ENCODE results near the gene RRAD.
"Not testable (repeated sequence)": the region's sequence is repeated elsewhere in the genome, so short reads cannot be mapped to it uniquely, and the experiment has no call there.

Gene RRAD

DNA sequence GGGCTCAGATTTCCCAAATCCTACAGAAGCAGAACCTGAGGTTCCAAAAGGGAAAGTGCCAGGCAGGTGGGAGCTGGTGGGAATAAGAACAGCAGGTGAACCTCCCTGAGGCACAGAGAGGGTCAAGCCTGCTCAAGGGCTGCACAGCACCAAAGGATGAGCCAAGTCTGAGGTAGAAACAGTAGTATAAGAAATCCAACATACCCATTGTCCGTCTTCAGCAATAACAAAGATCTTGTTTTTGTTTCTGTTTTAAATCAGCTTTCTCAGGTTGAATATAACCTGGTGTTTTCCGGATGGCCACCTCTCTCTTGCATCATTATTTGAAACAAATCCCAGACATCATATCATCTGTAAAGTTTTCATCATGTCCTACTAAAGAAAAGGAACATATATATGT is 25.1 kb upstream of the RRAD start:
- no peak for DNase-seq

DNA sequence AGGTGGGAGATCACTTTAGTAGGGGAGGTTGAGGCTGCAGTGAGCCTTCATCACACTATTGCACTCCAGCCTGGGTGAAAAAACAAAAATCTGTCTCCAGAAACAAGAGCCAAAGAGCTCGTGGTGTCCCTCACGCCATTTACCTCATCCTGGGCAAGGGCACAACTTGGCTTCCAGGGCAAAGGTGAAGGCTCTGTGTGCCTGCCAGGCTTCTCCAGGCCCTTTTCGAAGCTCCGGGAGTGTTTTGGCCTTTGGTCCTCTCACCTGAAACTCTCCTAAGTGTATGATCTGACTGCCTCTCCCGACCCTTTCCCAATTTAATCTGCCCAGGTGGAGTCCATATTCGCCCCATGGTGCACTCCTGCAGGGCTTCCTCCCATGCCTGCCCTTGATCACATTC is 24.1 kb upstream of the RRAD start:
- no peak for DNase-seq

DNA sequence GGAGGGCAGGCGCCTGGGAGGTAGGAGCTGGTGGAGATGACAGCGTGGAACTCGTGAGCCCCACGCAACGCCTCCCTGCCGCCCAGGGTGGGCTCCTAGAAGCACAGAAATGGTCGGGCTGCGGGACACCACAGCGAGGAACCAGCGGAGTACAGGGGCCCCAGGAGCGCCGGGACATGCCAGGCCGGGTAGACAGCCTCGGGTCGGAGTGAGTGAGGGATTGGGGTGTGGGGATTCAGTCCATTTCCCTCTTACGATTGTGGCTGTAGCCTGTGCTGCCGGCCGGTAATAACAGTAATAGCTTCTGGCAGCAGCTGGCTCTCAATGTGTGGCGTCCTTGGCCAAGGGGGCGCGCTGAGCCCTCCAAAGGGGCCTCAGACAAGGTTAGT is 23.5 kb upstream of the RRAD start:
- DNase-seq = peak; percentile 71

DNA sequence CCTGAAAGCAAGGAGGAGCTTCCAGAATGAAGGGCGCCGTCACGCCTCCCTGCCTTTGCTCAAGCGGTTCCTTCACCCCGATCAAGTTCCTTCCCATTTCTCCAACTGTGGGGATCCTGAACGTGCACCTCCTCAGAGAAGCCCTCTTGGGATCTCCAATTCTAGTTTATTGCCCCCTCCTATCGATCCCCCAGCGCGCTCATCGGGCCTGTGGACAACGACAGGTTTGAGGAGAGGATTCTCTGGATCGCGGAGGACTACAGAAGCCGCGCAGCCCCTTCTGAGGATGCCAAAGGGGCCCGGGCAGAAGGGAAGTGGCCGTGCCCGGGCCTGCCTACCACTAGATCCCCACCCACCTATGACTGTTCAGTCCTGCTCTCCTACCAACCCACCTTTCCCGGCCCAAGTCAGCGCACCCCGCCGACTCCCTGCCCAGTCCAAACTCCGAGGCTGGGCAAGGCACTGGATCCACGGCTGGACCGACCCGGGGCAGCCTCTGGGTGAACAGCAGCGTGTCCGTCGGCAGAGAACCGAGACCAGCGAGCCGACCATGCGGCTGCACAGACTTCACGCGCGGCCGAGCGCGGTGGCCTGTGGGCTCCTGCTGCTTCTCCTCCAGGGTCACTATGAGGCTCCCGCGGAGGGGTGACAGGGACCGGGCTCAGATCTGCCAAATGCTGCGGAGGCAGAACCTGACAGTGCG is 22.9 kb upstream of the RRAD start:
- DNase-seq = peak; percentile 70

DNA sequence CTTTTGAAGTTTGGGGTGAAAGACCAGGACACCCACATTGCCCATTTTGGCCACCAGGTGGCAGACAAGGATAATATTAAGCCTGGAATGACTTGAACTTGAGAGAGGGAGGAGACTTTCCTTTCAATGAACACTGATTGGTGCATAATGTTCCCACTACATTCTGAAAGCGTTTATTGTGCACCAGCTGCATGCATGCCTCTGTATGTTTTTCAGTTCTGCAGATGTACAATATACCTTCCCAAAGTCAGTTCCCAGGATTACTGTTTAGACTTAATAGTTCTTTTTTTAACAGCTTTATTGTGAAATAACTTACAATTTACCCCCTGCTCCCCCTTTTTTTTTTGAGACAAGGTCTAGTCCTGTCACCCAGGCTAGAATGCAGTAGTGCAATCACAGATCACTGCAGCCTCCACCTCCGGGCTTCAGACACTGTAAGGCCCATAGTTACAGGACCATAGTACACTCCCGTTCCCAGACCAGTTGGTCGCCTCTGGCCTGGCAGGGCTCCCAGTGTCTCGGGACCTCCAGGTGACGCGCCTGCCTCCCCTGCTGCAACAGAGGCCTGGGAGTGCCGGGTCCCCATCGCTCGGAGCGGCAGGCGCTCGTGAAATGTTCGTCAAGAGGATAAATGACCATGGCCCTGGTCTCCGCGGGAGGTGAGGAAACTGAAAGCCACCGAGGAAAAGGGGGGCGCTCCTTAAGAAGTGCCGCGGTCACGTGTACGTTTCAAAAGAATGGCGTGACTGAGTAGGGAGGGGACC is 22.1 kb upstream of the RRAD start:
- peak; percentile 84 for DNase-seq

DNA sequence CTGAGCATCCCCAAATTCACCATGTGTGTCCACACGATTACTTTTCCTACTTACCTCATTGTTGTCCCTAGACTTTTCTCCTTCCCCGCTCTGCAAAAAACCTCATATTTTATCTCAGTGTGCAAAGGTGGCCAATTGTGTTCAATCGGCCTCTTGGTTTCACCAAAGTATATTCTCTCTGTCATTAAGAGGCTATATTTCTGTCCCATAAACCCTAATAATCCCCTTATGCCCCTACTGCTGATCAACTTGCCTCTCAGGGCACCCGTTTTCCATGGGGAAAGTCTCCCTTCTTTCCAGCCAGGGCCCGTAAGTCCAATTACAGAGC is 21.6 kb upstream of the RRAD start:
- DNase-seq = peak; percentile 31

DNA sequence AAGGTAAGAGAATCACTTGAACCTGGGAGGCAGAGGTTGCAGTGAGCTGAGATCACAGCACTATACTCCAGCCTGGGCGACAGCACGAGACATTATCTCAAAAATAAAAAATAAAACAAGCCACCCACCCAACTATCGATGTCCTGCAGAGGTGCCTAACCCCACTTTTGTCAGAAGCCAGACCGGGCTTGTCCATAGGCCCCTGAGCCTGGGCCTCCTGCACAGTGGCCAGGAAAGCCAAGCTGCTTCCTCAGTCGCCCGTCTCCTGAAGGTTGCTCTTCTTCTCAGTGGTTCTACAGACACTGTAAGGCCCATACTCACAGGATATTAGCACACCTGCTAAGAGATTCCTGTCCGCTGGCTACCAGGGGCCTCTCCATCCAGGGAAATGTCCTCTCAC is 21.2 kb upstream of the RRAD start:
- no peak for DNase-seq

DNA sequence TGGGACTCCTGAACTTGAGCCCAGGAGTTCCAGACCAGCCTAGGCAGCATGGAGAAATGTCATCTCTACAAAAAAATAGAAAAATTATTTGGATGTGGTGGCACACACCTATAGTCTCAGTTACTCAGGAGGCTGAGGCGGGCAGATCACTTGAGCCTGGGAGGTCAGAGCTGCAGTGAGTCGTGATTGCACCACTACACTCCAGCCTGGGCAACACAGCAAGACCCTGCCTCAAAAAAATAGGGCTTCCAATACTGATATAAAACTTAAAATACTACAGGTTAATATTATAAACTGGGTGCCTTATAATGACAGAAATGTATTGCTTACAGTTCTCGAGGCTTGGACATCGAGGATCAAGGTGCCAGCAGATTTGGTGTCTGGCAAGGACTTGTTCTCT is 20.6 kb upstream of the RRAD start:
- DNase-seq = no peak

DNA sequence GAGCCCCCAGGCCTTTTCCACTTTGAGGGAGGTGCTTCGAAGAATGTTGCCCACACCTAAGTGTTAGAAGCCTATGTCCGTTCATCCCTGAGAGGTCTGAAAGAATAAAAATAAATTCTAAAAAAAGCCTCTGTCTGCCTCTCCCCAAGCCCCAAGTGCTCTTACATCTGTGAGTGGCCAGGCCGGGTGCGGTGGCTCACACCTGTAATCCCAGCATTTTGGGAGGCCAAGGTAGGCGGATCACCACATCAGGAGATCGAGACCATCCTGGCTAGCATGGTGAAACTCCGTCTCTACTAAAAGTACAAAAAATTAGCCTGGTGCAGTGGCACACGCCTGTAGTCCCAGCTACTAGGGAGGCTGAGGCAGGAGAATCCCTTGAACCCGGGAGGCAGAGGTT is 19.6 kb upstream of the RRAD start:
- not testable (repeated sequence) for DNase-seq

DNA sequence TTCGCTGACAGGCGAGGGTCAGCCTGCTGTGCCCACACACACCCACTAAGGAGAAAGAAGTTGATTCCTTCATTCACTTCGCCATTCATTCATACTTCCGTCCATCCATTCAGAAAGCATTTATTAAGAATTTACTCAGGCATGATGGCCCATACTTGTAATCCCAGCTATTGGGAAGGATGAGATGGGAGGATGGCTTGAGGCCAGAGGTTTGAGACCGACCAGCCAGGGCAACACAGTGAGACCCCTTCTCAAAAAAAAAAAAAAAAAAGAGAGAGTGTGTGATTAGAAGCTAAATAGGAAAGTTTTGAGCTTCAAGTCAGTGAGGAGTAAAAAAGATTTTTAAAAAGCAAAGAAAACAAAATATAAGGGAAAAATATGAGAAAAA is 18.7 kb upstream of the RRAD start:
- no peak for DNase-seq

DNA sequence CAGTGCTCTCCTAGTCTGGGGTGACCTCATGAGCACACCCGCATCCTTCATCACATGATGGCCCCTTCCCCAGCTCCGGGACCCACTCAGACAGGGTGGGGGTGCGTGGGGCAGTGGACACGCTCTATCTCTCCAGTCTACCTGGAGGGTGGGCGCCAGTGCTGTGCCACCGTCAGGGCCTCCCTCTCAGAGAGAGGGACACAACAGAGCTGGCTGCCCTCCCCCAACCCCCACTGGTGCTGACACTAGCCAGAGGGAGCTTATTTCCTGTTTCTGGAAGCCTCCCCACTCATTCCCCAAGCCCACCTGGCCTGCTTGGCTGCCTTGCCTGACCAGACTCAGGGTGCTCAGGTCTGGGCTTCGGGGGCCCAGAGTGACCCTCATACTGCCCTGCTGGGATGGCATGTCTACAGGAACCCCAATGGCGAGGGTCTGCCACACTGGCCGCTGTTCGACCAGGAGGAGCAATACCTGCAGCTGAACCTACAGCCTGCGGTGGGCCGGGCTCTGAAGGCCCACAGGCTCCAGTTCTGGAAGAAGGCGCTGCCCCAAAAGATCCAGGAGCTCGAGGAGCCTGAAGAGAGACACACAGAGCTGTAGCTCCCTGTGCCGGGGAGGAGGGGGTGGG is 18.2 kb upstream of the RRAD start:
- no peak for DNase-seq

DNA sequence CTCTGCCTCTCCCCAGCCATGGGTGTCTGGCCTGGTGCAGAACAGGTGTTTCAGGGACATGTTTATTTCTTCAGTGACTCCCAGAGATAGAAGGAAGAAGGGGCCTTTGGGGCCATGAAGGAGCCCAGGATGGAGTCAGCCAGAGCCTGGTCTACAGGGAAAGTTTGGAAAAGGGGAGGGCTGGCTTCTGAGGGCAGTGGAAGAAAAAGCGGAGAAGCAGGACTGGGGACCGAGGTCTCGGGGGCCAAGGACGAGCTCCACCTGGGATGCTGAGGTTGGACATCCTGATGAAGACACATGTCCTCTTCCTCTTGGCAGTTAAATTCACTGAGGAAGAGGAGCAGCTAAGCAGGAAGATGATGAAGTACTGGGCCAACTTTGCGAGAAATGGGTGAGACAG is 17.6 kb upstream of the RRAD start:
- DNase-seq = no peak

DNA sequence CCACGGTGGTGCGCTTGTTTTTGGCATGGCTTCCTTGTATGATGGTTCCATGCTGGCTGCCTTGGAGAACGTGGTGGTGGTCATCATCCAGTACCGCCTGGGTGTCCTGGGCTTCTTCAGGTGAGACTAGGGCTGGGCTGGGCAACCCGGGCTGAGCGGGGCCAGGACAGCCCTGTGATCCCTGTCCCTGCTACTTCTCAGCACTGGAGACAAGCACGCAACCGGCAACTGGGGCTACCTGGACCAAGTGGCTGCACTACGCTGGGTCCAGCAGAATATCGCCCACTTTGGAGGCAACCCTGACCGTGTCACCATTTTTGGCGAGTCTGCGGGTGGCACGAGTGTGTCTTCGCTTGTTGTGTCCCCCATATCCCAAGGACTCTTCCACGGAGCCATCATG is 14.9 kb upstream of the RRAD start:
- no peak for DNase-seq

DNA sequence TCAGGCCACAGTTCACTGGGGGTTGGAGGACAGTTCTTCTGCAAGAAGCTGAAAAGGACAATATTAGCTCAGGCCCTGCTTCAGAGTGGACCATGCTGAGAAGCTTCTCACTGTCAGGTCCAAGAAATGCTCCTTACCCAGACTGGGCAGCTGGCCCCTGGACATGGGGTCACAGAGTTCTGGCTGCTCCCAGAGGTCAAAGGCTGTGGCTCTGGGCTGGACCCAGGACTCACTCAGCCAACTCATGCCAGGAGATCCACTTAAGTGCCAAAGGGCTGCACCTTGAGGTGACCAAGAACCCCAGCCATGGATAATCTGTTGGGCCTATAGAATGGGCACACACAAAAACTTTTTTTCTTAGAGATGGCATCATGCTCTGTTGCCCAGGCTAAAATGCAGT is 14.0 kb upstream of the RRAD start:
- no peak for DNase-seq

DNA sequence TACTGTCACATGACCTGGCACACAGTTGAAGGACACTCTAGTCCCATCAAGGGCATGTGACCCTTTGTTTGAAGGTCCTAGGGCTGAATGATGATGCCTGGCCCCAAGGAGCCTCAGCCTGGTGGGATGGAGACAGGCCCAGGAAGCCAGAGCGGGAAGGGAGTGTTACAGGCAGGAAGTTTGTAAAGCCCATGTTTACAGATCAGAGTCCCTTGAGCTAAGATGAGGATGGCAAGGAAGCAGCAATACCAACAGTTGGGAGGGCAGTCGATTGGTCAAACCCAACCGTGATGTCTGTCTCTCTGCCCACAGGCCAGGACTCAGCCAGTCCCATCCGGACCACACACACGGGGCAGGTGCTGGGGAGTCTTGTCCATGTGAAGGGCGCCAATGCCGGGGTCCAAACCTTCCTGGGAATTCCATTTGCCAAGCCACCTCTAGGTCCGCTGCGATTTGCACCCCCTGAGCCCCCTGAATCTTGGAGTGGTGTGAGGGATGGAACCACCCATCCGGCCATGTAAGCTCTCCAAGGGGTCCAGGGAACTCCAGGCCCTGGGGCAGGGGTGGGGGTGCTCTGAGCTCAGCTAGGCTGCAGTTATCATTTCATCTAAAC is 12.5 kb upstream of the RRAD start:
- DNase-seq = no peak

DNA sequence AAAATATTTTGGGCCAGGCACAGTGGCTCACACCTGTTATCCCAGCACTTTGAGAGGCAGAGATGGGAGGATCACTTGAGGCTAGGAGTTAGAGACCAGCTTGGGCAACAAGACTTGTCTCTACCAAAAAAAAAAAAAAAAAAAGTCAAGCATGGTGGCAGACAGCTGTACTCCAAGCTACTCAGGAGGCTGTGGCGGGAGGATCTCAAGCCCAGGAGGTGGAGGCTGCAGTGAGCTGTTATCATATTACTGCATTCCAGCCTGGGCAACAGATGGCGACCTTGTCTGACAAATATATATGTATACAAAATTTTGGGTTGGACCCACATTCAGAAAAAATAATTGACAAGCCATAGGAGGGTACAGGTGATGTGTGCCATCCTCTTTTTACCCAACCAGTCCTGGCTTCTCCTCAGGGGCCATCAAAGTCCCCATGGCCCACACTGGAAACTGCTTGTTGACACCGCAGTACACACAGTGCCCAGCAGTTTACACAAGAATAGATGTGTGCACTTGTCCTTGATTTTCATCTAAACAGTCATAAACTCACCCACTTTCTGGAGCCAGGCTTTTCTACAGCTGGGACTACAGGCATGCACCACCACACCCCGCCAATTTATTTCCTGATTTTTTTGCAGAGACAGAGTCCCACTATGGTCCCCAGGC is 11.7 kb upstream of the RRAD start:
- no peak for DNase-seq

DNA sequence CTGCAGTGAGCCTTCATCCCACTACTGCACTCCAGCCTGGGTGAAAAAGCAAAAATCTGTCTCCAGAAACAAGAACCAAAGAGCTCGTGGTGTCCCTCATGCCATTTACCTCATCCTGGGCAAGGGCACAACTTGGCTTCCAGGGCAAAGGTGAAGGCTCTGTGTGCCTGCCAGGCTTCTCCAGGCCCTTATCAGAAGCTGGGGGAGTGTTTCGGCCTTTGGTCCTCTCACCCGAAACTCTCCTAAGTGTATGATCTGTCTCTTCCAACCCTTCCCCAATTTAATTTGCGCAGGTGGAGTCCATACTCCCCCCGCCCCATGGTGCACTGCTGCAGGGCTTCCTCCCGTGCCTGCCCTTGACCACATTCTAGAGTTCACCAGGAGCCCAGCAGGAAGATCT is 11.1 kb upstream of the RRAD start:
- no peak for DNase-seq

DNA sequence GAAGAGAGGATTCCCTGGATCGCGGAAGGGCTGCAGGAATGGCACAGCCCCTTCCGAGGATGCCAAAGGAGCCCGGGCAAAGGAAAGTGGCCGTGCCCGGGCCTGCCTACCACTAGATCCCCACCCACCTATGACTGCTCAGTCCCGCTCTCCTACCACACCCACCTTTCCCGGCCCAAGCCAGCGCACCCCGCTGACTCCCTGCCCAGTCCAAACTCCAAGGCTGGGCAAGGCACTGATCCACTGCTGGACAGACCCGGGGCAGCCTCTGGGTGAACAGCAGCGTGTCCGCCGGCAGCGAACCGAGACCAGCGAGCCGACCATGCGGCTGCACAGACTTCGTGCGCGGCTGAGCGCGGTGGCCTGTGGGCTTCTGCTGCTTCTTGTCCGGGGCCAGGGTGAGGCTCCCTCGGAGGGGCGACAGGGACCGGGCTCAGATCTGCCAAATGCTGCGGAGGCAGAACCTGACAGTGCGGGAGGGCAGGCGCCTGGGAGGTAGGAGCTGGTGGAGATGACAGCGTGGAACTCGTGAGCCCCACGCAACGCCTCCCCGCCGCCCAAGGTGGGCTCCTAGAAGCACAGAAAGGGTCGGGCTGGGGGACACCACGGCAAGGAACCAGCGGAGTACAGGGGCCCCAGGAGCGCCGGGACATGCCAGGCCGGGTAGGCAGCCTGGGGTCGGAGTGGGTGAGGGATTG is 10.1 kb upstream of the RRAD start, which contains the start of gene CES2:
Gene CES2 (plus strand): TSS at position 203 of the 698 bp plus-strand sequence. CDS start 120 bp downstream, at position 323.
- DNase-seq = peak; percentile 52

DNA sequence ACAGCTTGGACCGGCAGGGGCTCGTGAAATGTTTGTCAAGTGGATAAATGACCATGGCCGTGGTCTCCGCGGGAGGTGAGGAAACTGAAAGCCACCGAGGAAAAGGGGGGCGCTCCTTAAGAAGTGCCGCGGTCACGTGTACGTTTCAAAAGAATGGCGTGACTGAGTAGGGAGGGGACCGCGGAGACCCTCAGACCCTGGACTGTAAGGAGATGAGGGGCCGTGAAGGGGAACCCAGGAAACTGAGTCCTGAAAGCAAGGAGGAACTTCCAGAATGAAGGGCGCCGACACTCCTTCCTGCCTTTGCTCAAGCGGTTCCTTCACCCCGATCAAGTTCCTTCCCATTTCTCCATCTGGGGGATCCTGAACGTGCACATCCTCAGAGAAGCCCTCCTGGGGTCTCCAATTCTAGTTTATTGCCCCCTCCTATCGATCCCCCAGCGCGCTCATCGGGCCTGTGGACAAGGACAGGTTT is 9.5 kb upstream of the RRAD start:
- not testable (repeated sequence) for DNase-seq

DNA sequence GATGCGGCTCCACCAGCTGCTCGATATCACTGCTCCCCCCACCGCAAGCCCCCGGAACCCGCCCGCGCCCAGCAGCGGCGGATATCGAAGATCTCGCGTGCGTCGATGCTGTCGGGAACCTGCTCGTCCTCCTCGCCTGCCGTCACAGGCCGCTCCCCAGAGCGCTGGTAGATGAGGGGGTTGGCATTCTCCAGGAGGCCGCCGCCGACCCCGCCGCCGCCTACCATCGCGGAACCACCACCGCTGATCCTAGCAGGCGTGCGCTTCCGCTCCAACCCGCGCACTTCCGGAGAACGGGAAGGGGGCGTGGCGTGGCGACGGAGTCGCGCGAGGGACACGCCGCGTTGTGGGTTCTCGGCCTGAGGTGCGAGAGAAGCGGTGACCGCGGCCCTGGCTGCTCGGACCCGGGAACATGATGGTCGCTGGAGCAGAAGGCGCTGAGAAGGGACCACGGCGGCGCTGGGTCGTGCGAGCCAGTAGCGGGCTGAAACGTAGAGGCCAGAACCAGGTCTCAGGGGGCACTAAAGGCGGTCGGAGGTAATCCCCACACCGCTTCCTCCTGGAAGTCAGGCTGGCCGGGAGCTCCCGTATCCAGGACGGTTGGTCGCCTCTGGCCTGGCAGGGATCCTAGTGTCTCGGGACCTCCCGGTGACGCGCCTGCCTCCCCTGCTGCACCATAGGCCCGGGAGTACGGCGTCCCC is 9.0 kb upstream of the RRAD start, which contains the start of gene CIAO2B:
Gene CIAO2B (minus strand): TSS at position 265 of the 701 bp plus-strand sequence. CDS start 38 bp downstream, at position 227.
- DNase-seq = peak; percentile 96

DNA sequence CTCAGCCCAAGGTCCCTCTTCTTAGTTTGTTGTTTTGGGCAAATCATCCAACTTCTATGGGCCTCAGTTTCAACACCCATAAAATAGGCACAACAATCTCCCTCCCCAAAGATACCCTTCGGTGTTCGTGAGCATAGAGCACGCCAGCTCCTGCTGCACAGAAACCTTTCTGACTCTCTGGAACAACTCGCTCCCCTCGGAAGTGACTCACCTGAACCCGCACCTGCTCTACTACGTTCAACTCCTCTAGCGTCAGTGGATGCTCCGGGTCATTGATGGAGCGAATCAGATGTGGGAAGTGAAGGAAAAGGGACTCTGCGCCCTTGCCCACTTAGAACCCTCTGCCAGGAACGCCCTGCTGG is 8.4 kb upstream of the RRAD start:
- no peak for DNase-seq

DNA sequence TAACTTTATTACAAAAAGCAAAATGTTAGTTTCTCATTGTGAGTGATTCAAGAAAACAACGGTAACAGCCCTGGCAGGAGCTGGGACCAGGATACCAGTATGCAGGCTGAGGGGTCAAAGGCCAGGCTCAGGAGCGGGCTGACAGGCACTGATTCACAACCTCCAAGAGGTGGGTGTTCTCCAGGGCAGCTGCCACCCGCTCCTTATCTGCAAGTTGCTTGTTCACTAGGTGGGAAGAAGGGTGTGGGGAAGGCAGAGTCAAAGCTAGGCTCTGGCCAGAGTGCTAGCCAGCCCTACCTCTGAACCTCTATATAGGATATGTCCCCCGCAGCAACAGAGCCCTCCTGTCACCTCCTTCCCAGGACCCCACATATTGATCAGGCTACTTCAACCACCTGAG is 6.7 kb upstream of the RRAD start:
- DNase-seq = no peak
